HepG2 (cell line): ENCODE results near the gene GLOD5. TPM values are rescaled to one million over a fixed set of nuclear protein-coding genes. Genes with fewer than 3 reads are reported as not detected.

Source experiments
- ATAC-seq: fragments of 200-7000 bp; cut with Tn5 transposase; 3 replicates; pipeline ENCODE4 v1.9.1; 2020; ENCODE audit warnings: mild to moderate bottlenecking, moderate library complexity
- BruUV-seq: library from RNA; stranded (reverse); fragments of 400-500 nt; replicated peaks from 2 replicates; lab custom pipeline; 2021; lab: Mats Ljungman, UMichigan
- CTCF ChIA-PET: fragments of 300-600 bp; formaldehyde crosslinking; extraction: SDS; loops from one replicate; lab custom pipeline; 2021; ENCODE audit warnings: low total read pairs, inconsistent platforms, low intra/inter-chr PET ratio; lab: Yijun Ruan, JAX
- POLR2A ChIA-PET: fragments of 350-600 bp; sonication (Branson Sonifier 250); formaldehyde crosslinking; loops from one replicate; lab custom pipeline; 2020; ENCODE audit warnings: antibody characterized with exemption, inconsistent platforms; lab: Yijun Ruan, JAX
- DNase-seq: peaks from one replicate; pipeline ENCODE4 v3.0.0-alpha.2; 2015; ENCODE audit warnings: low spot score
- FAIRE-seq: peaks from 3 replicates; lab custom pipeline; 2011; peaks lifted over from hg19 to GRCh38; lab: Jason Lieb, UNC
- H2AFZ ChIP-seq: one replicate; pipeline ENCODE4 v1.6.1; 2011; ENCODE audit warnings: low read length, inconsistent platforms
- H3K27ac ChIP-seq: fragments of 300-600 bp; 3 replicates; pipeline ENCODE4 v1.8.0; 2011; ENCODE audit warnings: mixed run types, mild to moderate bottlenecking, mixed read lengths, low read length, inconsistent platforms; ENCODE audit not compliant: insufficient read depth; ENCODE audit errors: extremely low read length
- H3K27me3 ChIP-seq, 2 experiments: fragments of 200-600 bp in 1 of 2; 2 replicates in 1 of 2; 3 replicates in 1 of 2; pipeline versions ENCODE4 v1.6.0 to v1.8.0; 2011; ENCODE audit warnings: low read length in 2 of 2, mild to moderate bottlenecking in 2 of 2, moderate library complexity in 2 of 2, inconsistent platforms in 1 of 2; ENCODE audit not compliant: insufficient read depth in 2 of 2, control insufficient read depth in 1 of 2
- H3K36me3 ChIP-seq, 2 experiments: fragments of 200-600 bp in 1 of 2; replicated peaks in 1 of 2; 2 replicates in 1 of 2; 3 replicates in 1 of 2; pipeline versions ENCODE4 v1.5.1 to v1.8.0; 2011; ENCODE audit warnings: low read length in 2 of 2, inconsistent platforms in 1 of 2; ENCODE audit not compliant: insufficient read depth in 2 of 2, control insufficient read depth in 1 of 2
- H3K4me1 ChIP-seq: 2 replicates; pipeline ENCODE4 v1.5.1; 2012; ENCODE audit warnings: low read length, inconsistent platforms; ENCODE audit not compliant: insufficient read depth
- H3K4me2 ChIP-seq: 2 replicates; pipeline ENCODE4 v1.6.0; 2011; ENCODE audit warnings: low read depth, low read length, inconsistent platforms
- H3K4me3 ChIP-seq, 3 experiments: fragments of 200-600 bp in 1 of 3; sonication (generic), shearing (Covaris generic) in 1 of 3; replicated peaks in 1 of 3; 2 replicates each; pipeline ENCODE4 v1.5.1; 2011 to 2016; ENCODE audit warnings: low read length in 3 of 3, inconsistent platforms in 2 of 3, low read depth in 2 of 3, mild to moderate bottlenecking in 2 of 3, control low read depth in 1 of 3, mixed read lengths in 1 of 3; ENCODE audit not compliant: insufficient read depth in 1 of 3
- H3K79me2 ChIP-seq: one replicate; pipeline ENCODE4 v1.6.1; 2011; ENCODE audit warnings: low read length, inconsistent platforms; ENCODE audit not compliant: insufficient read depth
- H3K9ac ChIP-seq: 2 replicates; pipeline ENCODE4 v1.6.0; 2011; ENCODE audit warnings: mild to moderate bottlenecking, low read depth, low read length, inconsistent platforms; ENCODE audit not compliant: insufficient read depth
- H3K9me3 ChIP-seq: 2 replicates; pipeline ENCODE4 v1.5.1; 2012; ENCODE audit warnings: mild to moderate bottlenecking, low read length
- H4K20me1 ChIP-seq: 2 replicates; pipeline ENCODE4 v1.6.0; 2011; ENCODE audit warnings: inconsistent platforms, mild to moderate bottlenecking, low read length, moderate library complexity; ENCODE audit not compliant: insufficient read depth
- AKAP8 ChIP-seq: sonication (generic); formaldehyde crosslinking; IDR thresholded peaks from 2 replicates; pipeline ENCODE4 v1.5.1; 2020; ENCODE audit warnings: mild to moderate bottlenecking, missing genetic modification reagents
- EZH2 ChIP-seq: conservative IDR thresholded peaks from 2 replicates; pipeline ENCODE4 v1.6.1; 2012; ENCODE audit warnings: mild to moderate bottlenecking, low read depth, low read length, moderate library complexity
- GPN1 ChIP-seq: sonication (generic); formaldehyde crosslinking; IDR thresholded peaks from 2 replicates; pipeline ENCODE4 v1.5.1; 2020; ENCODE audit warnings: missing genetic modification reagents, borderline replicate concordance
- RBFOX2 ChIP-seq: fragments of 200-400 bp; formaldehyde crosslinking; IDR thresholded peaks from 2 replicates; pipeline ENCODE4 v1.6.1; 2017; ENCODE audit warnings: low read depth, mild to moderate bottlenecking, low read length
- TAF1 ChIP-seq: sonication (generic); formaldehyde crosslinking; IDR thresholded peaks from 2 replicates; pipeline ENCODE4 v1.4.0; 2020; ENCODE audit warnings: missing genetic modification reagents
- ZNF234 ChIP-seq: sonication (generic); formaldehyde crosslinking; conservative IDR thresholded peaks from 2 replicates; pipeline ENCODE4 v1.5.1; 2020; ENCODE audit warnings: mild to moderate bottlenecking, missing genetic modification reagents
- ZNF792 ChIP-seq: IDR thresholded peaks from 2 replicates; pipeline ENCODE4 v1.6.1; 2016
- WGBS: methylation state at CpG from one replicate; pipeline ENCODE4 v1.1.6; 2017; ENCODE audit warnings: low lambda C conversion rate; 5-methylcytosine and 5-hydroxymethylcytosine counted together
- in situ Hi-C: cut with HindIII; loops from 2 replicates; pipeline ENCODE4 v1.10.0; 2017; ENCODE audit warnings: low pct_unique_long_range_greater_than_20kb; ENCODE audit not compliant: extremely low pct_ligation_motif_present
- intact Hi-C: fragments of 100-400 bp; cut with micrococcal nuclease; formaldehyde crosslinking; loops from one replicate; pipeline ENCODE4 v1.10.0; 2022; ENCODE audit not compliant: unreplicated experiment
- polyA plus RNA-seq, 8 experiments: library from polyadenylated mRNA; depleted of rRNA in 3 of 8; stranded (reverse) in 7 of 8; unstranded in 1 of 8; fragments of >200 nt; fragmentation: Illumina TruSeq in 4 of 8; extraction: Trizol in 4 of 8; gene quantifications; 2 replicates each; pipeline versions ENCODE4 v1.2.1 to v1.2.3, GENCODE V29; 2011 to 2016; ENCODE audit warnings: low read depth in 4 of 8, missing spikeins in 1 of 8, mixed read lengths in 1 of 8; ENCODE audit not compliant: insufficient read depth in 1 of 8
- total RNA-seq, 5 experiments: library from RNA; depleted of rRNA; stranded (reverse); fragments of >200 nt; fragmentation: Illumina TruSeq; extraction: Trizol; gene quantifications; 2 replicates each; pipeline ENCODE4 v1.2.3, GENCODE V29; 2016; ENCODE audit warnings: low read depth in 1 of 5
- TF ChIP-seq, protein P1 (sequence below): sonication (generic); formaldehyde crosslinking; IDR thresholded peaks from 2 replicates; pipeline ENCODE4 v1.4.0; 2020; ENCODE audit warnings: missing genetic modification reagents, borderline replicate concordance
- TF ChIP-seq, protein P2 (sequence below): fragments of 450-650 bp; IDR thresholded peaks from 2 replicates; pipeline ENCODE4 v1.6.1; 2016
- TF ChIP-seq, protein P3 (sequence below): sonication (generic); formaldehyde crosslinking; IDR thresholded peaks from 2 replicates; pipeline ENCODE4 v1.4.0; 2020; ENCODE audit warnings: mild to moderate bottlenecking, missing genetic modification reagents, borderline replicate concordance
- TF ChIP-seq, protein P4 (sequence below): sonication (generic); formaldehyde crosslinking; IDR thresholded peaks from 2 replicates; pipeline ENCODE4 v1.8.0; 2022; ENCODE audit warnings: mild to moderate bottlenecking, missing genetic modification reagents, borderline replicate concordance

The GLOD5 gene
- total and polyA plus RNA-seq, 2 of the 13 experiments (the other 11 are each of a cell fraction or from before 2014, with no cell fraction given) = 0.93 to 1.3 TPM

DNA sequence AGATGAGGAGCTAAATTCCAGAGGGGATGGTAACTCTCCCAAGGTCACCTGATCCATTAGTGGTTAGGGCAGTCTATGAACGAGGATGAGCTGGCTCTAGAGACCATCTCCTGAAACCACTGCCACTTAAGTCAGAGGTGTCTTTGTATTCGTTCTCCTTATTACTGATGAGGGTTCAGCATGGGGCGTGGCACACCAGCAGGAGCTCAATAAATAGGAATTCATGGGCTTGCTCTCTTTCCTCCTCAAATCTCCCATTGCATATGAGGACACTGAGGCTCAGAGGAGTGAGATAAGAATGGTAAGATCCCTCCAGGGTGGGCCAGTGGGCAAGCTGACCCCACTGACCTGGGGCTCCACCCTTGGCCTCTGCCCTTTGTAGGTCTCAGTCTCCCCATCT is 23.2 kb downstream of the GLOD5 start (continued):
- TF ChIP-seq, protein P1, sequence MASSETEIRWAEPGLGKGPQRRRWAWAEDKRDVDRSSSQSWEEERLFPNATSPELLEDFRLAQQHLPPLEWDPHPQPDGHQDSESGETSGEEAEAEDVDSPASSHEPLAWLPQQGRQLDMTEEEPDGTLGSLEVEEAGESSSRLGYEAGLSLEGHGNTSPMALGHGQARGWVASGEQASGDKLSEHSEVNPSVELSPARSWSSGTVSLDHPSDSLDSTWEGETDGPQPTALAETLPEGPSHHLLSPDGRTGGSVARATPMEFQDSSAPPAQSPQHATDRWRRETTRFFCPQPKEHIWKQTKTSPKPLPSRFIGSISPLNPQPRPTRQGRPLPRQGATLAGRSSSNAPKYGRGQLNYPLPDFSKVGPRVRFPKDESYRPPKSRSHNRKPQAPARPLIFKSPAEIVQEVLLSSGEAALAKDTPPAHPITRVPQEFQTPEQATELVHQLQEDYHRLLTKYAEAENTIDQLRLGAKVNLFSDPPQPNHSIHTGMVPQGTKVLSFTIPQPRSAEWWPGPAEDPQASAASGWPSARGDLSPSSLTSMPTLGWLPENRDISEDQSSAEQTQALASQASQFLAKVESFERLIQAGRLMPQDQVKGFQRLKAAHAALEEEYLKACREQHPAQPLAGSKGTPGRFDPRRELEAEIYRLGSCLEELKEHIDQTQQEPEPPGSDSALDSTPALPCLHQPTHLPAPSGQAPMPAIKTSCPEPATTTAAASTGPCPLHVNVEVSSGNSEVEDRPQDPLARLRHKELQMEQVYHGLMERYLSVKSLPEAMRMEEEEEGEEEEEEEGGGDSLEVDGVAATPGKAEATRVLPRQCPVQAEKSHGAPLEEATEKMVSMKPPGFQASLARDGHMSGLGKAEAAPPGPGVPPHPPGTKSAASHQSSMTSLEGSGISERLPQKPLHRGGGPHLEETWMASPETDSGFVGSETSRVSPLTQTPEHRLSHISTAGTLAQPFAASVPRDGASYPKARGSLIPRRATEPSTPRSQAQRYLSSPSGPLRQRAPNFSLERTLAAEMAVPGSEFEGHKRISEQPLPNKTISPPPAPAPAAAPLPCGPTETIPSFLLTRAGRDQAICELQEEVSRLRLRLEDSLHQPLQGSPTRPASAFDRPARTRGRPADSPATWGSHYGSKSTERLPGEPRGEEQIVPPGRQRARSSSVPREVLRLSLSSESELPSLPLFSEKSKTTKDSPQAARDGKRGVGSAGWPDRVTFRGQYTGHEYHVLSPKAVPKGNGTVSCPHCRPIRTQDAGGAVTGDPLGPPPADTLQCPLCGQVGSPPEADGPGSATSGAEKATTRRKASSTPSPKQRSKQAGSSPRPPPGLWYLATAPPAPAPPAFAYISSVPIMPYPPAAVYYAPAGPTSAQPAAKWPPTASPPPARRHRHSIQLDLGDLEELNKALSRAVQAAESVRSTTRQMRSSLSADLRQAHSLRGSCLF (CRISPR knock-in tag) = no peak
- TF ChIP-seq EZH2 = no peak

DNA sequence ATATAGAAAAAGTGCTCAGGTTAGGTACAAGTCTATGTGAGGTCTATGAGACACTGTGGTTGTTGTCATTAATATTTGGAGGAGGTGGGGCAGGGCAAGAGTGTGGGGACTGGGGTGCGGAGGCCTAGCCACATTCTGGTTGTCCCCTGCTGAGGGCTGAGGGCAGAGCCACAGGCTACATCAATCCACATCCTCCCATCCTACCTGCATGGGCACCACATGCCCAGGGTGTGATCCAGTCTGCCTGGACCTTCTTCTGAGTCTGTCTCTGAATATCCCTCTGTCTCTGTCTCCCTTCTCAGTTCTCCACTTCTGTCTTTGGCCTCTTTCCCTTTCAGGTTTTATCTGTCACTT is 23.6 kb downstream of the GLOD5 start:
- no peak overlapping the region for H3K4me2 ChIP-seq
- H3K9ac ChIP-seq = no peak overlapping the region
- CTCF ChIA-PET = no interaction called here
- no peaks in the 10 kb centered on the region for H3K4me1 ChIP-seq
- no peaks in the 10 kb centered on the region for H4K20me1 ChIP-seq
- H3K27ac ChIP-seq = no peak overlapping the region
- DNase-seq (no peak), ATAC-seq (no peak), FAIRE-seq (no peak)
- no TSS peak for BruUV-seq
- in situ Hi-C loops (no loop called here), intact Hi-C loops (no loop called here)
- no peak for TF ChIP-seq AKAP8
- TF ChIP-seq TAF1 = no peak
- TF ChIP-seq, protein P2, sequence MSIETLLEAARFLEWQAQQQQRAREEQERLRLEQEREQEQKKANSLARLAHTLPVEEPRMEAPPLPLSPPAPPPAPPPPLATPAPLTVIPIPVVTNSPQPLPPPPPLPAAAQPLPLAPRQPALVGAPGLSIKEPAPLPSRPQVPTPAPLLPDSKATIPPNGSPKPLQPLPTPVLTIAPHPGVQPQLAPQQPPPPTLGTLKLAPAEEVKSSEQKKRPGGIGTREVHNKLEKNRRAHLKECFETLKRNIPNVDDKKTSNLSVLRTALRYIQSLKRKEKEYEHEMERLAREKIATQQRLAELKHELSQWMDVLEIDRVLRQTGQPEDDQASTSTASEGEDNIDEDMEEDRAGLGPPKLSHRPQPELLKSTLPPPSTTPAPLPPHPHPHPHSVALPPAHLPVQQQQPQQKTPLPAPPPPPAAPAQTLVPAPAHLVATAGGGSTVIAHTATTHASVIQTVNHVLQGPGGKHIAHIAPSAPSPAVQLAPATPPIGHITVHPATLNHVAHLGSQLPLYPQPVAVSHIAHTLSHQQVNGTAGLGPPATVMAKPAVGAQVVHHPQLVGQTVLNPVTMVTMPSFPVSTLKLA = no peak
- no peak for TF ChIP-seq GPN1
- no peak for TF ChIP-seq ZNF792 (CRISPR knock-in tag)
- TF ChIP-seq, protein P3, sequence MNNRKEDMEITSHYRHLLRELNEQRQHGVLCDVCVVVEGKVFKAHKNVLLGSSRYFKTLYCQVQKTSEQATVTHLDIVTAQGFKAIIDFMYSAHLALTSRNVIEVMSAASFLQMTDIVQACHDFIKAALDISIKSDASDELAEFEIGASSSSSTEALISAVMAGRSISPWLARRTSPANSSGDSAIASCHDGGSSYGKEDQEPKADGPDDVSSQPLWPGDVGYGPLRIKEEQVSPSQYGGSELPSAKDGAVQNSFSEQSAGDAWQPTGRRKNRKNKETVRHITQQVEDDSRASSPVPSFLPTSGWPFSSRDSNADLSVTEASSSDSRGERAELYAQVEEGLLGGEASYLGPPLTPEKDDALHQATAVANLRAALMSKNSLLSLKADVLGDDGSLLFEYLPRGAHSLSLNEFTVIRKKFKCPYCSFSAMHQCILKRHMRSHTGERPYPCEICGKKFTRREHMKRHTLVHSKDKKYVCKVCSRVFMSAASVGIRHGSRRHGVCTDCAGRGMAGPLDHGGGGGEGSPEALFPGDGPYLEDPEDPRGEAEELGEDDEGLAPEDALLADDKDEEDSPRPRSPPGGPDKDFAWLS (CRISPR knock-in tag) = no peak
- no peak for TF ChIP-seq ZNF234
- no peak for TF ChIP-seq RBFOX2
- TF ChIP-seq, protein P4, sequence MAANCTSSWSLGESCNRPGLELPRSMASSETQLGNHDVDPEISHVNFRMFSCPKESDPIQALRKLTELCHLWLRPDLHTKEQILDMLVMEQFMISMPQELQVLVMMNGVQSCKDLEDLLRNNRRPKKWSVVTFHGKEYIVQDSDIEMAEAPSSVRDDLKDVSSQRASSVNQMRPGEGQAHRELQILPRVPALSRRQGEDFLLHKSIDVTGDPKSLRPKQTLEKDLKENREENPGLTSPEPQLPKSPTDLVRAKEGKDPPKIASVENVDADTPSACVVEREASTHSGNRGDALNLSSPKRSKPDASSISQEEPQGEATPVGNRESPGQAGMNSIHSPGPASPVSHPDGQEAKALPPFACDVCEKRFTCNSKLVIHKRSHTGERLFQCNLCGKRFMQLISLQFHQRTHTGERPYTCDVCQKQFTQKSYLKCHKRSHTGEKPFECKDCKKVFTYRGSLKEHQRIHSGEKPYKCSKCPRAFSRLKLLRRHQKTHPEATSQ (CRISPR knock-in tag) = no peak
- H3K79me2 ChIP-seq = no peaks in the 10 kb centered on the region
- H3K36me3 ChIP-seq = no peaks in the 10 kb centered on the region
- POLR2A ChIA-PET = no interaction called here
- H3K4me3 ChIP-seq = no peak overlapping the region
- no peak overlapping the region for H2AFZ ChIP-seq
- H3K9me3 ChIP-seq = no peaks in the 10 kb centered on the region
- H3K27me3 ChIP-seq = no peaks in the 10 kb centered on the region; a peak in 1 of 5 replicates
- WGBS = no CpG with 5 or more reads among the region's 1 CpG
